ENCODE data around the gene ATG7.

- TF ChIP-seq SUZ12 (IDR thresholded peaks at IDR 0.05; ENCODE audit: extremely low read depth, insufficient read depth, insufficient read length) (no peak), ZNF274 (IDR thresholded peaks at IDR 0.05; ENCODE audit: low read depth, low read length) (no peak), YY1 (IDR thresholded peaks at IDR 0.05; ENCODE audit: insufficient read depth, insufficient read length) (no peak)
Measured at GRCh38 chr3:11494131-11494916, 222.1 kb downstream of the ATG7 start.
